NCI-H226 (cell line): ENCODE data around the gene SEPTIN3.
"Not testable (repeated sequence)": the region's sequence is repeated elsewhere in the genome, so short reads cannot be mapped to it uniquely, and the experiment has no call there.

Experiments used
- DNase-seq: peaks from one replicate; pipeline ENCODE4 v3.0.0-alpha.2; 2015

Gene SEPTIN3

DNA sequence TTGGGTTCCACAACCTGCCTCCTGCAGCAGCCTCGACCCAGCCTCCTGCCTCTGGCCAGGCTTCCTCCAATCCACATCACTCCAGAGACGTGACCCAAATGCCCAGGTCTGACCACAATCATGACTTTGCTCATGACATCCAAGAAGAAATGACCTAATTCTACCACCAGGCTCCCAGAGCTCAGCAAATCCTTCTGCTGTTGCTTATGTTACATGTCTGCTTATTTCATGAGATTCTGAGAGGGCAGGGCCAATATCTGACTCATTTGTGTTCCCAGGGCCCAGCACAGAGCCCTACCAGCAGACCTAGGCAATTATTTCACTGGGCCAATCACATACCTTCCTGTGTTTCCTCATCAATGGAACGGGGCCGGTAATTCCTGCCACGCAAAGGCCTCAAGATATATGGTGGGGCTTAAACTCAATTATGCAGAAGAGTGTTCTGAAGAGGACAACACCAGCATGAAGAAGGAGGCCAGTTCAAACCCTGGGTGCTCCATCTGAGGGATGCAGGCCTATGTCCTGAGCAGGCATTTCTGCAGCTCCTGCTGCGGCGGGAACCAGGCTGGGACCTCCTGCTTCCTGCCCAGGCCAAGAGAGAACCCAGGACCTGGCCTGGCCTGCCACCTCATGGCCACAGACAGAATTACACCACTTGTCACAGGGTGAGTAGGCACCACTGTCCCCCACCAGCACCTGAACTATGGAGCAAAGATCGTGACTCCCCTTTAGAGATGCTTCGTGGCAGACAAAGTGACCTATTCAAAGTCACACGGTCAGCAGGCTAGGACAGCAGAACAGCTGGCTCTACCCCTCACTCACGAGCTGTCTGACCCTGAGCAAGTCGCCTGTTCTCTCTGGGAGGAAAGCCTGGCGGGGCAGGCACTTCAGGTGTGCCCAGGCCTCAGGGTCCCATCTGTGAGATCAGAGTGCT, 28.1 kb upstream of the SEPTIN3 start:
- peak; percentile 28 for DNase-seq

DNA sequence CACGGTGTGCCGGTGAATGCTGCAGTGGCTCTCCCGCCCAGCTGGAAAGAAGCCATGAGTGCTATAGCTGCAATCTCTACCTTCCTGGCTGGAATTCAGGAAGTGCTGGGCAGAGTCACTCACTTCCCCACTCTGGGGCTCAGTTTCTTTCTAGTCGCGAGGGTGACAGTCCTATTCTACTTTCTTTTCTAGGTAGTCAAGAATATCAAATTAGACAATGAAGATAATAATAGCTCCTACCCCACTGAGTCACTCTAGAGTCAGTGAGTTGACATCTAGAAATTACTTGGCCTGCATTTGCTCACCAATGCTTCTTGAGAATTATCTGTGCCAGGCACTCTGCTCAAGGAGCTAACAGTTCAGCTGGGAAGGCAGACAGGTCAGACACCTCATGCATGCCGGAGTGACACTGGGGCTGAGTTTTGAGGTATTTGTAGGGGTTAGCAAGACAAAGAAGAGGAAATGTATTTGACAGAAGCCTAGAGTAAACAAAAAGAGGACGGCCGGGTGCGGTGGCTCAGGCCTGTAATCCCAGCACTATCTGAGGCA, 25.5 kb upstream of the SEPTIN3 start:
- no peak for DNase-seq

DNA sequence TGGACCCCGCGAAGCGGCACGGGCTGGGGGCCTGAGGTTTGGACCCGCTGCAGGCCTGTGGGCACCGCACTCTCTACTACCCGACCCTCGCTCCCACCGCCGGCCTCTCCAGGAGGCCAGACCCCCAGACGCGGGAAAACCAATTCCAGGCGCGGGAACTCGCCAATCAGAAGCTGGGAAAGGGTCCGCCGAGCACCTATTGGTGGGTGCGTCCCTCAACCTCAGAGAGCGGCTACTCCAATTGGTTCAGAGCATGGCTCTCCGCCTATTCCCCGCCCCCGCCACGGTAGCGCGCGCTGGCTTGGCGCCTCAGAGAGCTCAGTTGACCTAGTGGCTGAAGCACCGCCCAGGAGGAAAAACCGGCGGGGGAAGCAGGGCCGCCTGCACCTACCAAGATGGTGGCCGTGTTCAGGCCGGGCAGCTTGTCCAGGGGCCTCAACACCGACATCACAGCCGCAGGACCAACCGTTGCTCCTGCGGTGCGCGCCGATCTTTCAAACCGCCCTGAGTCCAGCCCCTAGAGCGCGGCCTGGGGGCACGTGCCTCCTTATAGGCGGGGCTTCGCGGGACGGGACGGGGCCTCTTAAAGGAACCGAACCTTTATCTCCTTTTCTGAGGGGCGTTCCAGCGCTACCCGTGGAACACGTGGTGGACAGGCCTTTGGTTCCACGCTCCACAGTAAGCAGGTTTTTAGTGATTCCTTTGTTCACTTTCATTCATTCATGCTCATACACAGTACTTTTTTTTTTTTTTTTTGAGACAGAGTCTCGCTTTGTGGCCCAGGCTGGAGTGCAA, 22.4 kb upstream of the SEPTIN3 start, which contains the start of gene CENPM:
Gene CENPM (minus strand): TSS at position 524 of the 795 bp plus-strand sequence. CDS start 76 bp downstream, at position 448.
- DNase-seq = peak; percentile 80

DNA sequence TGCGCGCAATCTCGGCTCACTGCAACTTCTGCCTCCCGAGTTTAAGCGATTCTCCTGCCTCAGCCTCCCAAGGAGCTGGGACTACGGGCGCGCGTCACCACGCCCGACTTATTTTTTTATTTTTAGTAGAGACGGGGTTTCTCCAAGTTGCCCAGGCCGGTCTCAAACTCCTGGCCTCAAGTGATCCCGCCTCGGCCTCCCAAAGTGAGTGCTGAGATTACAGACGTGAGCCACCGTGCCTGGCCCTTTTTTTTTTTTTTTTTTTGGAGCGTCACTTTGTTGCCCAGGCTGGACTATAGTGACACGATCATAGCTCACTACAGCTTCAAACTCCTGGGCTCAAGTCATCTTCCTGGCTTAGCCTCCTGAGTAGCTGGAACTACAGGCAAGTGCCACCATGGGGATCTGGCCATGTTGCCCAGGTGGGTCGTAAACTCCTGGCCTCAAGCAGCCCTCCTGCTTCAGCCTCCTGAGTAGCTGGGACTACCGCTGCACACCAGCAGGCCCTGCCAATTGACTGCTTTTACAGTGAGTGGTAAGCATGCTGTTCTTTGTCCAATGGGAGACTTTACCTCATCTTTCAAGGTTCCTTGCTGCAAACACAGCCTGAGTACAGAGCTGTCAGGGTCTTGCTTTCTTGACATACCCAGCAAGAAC, 21.7 kb upstream of the SEPTIN3 start:
- no peak for DNase-seq

DNA sequence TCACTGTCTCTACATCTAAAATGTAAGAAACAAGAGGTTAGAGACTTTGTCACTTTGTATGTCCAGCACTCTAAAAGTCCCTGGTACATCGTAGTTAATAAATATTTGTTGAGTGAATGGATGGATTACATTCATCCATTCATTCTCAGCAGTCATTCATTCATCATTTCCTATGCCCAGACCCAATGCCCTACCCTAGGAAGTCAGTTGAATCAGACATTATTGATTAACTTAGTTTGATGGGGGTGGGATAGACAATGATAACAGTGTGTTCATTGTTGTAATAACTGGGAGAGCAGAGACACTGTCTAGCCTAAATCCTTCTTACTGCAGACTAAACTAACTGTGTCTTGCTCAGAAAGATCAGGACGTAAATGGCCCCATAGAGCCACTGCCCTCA, 21.1 kb upstream of the SEPTIN3 start:
- no peak for DNase-seq

DNA sequence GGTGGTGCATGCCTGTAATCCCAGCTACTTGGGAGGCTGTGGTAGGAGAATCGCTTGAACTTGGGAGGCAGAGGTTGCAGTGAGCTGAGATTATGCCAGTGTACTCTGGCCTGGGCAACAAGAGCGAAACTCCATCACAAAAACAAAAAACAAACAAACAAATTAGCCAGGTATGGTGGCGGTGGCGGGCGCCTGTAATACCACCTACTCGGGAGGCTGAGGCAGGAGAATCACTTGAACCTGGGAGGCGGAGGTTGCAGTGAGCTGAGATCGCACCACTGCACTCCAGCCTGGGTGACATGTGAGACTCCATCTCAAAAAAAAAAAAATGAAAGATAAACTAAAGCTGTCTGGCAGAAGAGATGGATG, 20.3 kb upstream of the SEPTIN3 start:
- DNase-seq = not testable (repeated sequence)

DNA sequence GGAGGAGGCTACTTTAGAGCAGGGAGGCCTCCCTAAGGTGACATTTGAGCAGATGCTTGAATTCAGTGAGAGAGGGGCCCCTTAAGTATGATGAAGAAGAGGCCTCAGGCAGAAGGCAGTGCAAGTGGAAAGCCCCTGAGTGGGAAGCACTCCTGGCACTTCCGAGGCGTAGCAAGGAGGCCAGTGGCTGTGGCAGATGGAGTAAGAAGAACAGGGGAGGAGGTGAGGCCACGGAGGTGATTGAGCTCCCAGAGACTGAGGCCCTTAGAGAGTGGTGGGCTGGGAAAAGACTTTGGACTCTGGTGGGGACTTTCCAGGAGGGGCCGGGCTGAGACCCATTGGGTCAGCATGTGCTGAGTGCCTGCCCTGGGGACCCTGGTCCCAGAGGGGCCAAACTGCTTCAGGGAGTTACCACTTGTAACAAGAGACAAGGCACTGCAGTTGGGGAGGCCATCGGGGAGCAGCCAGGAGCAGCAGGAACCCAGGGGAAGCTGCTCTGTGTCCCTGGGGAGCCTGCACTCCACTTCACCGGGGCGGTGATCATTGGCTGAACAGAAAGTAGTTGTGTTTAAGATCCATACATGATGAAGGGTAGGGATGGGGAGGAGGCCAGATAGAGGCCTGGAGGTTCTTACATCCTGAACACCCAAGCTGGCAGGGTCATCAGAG, 19.8 kb upstream of the SEPTIN3 start:
- DNase-seq = no peak

DNA sequence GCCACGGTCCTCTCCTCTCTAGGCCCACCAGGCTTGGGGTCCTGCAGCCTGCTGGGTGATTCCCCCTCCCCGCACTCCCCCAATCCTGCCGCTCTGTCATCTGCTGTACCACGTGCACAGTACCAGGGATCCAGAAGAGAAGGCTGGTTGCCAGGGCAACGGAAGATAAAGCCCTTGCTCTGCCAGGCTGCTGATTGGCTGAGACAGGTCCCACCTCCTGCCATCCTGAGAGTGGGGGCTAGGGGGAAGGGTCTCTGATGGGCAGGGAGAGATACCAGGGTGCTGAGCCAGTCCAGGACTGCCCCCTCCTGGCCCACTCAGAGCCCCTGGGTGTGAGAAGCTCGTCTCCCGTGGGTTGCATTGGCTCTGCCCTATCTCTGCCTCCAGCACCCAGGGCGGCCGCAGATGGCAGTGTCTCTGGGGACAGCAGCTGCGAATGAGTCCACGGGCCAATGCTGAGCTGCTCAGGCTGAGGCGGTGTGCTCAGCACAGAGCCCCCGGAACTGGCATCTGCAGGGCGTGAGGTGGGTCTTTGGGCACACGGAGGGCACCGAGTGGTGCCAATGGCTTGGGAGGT, 17.3 kb upstream of the SEPTIN3 start, which contains the start of gene SMIM45:
Gene SMIM45 (plus strand): TSS at position 253 of the 577 bp plus-strand sequence.
- DNase-seq = no peak

DNA sequence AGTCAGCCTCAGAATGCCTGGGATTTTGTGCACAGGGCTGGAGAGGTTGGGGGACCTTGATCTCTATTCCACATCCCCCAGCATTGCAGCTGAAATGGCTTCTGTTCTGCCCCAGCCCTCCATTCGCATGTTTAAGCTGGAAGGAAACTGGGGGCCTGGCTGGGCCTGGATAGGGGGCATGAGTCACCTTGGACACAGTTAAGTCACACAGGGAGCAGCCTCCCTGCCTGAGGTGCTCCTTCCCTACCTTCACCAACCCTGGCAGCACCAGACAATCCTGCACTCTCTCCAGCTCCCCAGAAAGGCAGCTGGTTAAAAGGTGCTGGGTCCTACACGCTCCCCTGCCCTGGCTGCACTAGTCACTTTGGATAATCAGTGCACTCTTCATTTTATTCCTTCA, 16.5 kb upstream of the SEPTIN3 start:
- DNase-seq = no peak

DNA sequence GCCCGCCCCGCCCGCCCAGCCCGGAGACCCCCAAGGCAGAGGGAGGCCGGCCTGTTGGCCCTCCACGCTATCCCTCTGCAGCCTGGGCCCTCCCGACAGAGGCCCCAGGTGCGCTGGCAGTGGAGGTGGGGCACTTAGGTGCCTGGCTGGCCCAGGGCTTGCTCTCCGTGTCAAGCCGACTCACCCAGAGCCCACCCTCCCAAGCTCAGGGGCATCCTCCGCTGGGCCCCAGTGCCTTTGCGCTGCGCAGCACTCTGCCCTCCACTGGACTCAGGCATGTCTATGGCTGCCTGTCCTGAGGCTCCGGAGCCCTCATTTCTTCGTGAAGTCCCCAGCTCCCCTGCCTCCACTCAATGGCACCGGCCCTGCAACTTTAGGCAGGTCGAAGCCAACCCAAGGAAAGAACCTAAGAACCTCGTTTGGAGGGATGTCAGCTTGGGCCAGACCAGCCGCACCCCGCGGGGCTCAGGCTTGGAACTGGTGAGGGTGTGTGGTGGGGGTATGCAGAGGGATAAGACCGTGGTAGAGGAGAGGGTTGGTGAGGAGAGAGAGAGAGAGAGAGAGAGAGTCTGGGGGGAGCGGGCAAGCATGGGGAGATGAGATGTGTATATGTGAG, 11.2 kb upstream of the SEPTIN3 start:
- no peak for DNase-seq

DNA sequence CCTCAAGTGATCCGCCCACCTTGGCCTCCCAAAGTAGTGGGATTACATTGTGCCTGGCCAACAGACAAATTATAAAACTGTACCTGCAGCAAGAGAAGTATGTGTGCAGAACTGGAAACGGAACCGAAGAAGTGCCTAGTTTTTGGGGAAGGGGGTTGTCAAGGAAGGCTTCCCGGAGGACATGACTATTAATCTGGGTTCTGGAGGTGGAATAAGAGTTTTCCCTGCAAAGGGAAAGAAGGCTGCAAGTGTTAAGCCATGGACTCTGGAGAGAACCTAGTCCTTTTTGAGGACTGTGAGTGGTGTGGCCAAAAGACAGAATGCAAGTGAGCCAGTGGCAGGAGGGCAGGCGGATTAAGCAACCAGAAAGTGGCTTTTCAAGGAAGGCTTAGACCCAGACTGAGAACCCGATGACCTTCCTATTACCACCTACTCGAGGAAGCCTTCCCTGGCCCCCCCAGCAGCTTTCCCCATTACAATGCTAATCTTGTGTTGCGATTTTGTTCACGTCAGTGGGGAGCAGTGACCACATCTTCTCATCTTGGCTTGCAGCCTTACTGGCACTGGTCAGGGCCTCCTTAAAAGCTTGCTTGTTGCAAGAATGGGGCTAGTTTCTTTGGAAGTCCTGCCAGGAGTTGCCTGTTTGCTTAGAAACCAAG, 5.7 kb upstream of the SEPTIN3 start:
- DNase-seq = no peak

DNA sequence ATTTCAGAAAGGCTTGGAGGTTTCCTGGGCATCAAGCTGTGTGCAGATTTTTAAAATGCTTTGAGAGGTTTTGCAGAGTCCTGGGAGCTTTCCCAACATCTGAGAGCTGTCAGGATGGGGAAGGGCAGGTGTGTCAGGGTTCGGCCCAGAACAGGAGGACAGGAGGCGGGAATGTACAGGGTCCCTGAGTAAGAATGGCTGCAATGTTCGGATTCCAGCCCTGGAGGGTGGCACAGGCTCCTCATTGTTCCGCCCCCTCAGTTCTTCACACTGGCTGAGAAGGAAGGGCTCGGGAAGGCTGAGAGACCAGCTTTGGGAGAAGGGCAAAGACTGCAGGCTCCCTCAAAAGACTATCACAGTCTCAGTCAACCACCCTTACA, 5.1 kb upstream of the SEPTIN3 start:
- no peak for DNase-seq

DNA sequence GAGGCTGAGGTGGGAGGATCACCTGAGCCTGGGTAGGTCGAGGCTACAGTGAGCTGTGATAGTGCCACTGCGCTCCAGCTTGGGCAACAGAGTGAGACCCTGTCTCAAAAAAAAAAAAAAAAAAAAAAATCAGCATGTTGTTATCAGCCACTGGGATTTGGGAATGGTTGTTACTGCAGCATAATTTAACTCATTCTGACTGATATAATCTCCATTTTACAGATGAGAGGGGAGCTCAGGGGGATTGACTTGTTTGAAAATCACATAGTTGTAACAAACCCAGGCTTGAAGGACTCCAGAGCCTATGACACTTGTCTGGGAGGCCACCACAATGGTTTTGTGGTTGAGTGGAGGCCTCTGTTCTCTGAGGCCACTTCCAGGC, 3.0 kb upstream of the SEPTIN3 start:
- DNase-seq = no peak

DNA sequence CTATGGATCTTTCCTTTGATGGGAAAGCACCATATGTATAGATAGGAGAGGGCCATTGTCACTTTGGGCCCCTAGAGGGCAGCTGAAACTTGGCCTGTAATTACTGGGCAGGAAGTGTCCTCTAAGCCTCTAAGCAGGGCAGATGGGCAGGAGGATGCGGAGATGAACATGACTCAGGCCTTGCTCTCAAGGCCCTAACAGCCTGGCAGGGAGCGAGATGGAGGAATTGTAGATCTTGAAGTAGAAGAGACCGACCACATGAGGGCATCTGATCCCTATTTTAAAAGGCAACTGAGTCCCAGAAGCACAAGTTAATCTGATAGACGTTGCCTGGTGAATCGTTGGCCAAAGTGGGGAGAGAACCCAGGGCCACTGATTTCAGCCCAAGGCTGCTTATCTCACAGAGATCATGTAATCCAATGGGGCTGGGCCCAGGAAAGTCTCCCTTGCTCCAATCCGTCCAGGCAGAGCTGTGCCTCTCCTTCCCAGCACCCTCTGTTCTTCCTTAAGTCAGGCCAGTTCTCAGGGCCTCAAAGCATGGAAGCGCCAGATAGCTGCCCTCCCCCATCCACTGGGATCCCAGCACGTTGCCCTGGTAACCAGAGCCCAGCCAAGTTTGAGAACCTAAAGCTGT, 2.5 kb upstream of the SEPTIN3 start:
- DNase-seq = peak; percentile 47

DNA sequence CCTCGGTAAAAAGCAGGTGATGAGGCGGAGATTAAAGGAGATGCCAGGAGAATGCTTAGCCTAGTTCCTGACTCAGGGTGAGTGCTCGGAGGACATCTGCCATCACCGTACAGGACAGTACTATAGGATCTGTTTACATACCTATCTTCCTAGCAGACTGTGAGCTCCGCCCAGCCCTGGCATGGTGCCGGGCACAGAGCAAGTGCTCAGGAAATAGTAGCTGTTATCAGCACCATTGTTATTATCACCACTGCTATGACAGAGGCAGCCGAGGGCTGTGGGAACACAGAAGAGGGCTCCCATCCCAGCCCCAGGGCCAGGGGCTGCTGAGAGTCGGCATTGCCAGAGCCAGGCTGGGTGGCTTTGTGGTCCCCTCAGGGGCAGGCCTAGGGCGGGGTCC, 642 bp upstream of the SEPTIN3 start:
- peak; percentile 6 for DNase-seq

DNA sequence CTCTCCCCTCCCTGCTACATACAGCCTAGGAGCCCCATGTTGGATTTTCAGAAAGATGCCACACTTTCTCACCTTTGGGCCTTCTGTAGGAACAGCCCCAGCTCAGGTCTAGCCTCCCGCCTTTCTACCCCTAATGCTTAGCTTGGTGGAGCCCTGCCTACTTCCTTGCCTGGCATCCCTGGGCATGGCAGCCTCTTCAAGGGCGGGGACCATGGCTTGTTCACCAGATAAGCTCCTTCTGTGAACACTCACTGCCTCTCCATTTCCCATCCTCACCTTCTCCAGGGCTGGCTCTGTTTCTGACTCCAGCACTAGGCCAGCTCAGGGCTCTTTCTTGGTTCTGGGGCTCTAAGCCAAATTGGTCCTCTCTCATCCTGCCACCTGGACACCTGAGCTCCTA, 1.4 kb downstream of the SEPTIN3 start:
- DNase-seq = no peak

DNA sequence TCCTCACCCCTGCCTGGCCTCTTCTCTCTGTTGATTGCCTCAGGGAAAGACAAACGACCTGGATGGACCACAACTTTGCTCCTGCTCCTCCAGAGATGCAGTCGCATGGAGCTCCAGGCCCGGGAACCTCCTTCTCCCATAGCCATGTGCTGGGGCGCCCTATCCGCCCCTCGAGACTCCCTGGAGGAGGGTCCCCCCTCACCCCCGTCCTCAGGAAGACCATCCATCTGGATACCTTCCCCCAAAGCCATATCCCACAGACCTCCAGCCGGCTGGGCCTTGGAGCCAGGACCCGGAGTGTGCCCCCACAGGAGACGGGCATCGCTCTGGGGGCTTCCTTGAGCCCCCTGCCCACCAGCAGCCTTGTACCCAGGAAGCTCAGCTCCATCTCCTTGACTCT, 2.2 kb downstream of the SEPTIN3 start:
- no peak for DNase-seq

DNA sequence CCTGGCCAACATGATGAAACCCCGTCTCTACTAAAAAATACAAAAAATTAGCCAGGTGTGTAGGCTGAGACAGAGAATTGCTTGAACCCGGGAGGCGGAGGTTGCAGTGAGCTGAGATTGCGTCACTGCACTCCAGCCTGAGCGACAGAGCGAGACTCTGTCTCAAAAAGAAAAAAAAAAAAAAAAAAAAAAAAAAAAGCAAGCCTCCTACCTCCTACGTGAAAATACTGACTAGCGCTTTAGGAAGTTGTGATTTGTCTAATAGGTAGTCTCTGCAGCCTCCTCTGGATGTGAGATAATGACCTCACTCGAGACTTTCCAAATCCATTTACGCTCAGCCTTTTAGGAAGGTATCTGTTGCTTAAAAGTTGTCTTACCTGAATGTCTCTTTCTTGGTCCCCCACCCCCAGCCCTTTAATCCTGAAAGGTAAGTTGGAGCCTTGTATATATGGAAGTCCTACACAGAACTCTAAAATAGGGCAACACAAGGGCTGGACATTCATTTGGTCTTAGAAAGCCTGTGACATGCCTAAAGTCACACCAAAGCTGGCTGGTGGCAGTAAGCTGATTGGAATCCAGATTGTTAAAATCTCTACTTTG, 5.5 kb downstream of the SEPTIN3 start:
- no peak for DNase-seq

DNA sequence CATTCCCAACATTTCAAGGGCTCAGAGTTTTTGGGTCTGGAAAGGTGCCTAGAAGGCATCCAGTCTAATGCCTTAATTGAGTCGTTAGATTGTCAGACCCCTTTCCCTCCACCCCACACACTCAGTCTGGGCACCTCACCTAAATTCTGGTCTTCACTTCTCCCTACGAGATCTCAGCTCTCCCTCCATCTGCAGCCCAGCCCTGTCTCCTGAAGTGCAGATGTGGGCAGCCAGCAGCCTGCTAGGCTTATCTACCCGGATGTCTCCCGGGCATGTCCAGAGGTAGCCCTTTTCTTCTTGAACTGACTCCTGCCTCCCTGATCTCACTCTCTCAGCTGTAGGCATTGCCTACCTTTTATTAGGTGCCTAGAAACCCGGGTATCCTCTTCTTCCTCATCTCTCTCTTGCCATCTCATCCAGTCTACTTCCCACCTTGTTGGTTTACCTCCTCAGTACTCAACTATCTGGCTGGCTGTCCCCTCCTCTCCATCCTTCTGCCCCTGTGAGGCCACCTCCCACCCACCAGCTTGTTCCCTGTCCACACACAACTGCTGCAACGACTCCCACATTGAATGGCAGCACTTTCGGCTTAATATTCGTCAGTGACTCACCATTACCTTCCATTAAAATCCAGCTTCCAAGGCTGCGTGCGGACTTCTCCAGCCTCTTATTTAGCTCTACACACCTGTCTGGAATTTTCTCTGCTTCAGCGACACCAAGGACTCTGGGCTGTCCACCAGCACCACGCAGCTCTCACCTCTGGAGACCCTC, 6.2 kb downstream of the SEPTIN3 start:
- DNase-seq = no peak
